ENCODE measurements around the gene RDH12. TPM values are rescaled to one million over a fixed set of nuclear protein-coding genes. Genes with fewer than 3 reads are reported as not detected.

The RDH12 gene
- total RNA-seq, 1 donor from 2014 or later: not detected

DNA sequence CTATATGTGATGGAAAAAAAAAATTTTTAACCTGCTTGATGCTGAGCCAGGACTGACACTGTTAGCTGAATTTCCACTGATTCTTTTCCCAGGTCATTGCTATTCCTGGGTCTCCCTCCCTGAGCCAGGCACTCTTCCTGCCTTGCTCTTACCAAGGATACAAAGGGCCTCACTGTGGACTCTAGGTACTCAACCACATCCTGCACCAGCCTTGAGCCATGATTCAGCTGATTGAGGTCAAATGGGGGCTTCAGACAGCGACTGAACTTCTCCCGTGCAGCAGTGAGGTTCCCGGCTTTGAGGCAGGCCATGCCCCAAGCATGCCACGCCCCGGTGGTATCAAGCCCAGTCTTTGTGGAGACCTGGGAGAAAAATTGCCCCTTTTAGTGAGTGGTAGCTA, 60.4 kb downstream of the RDH12 start:
- Mint-ChIP-seq H3K27ac (ENCODE audit: unreplicated experiment) (no peak overlapping the region), H3K36me3 (ENCODE audit: low read depth) (peaks cover 2% of the 10 kb centered on the region), H3K9me3 (no peaks in the 10 kb centered on the region), H3K4me1 (no peaks in the 10 kb centered on the region), H3K4me3 (no peak overlapping the region), H3K27me3 (ENCODE audit: low read depth) (no peaks in the 10 kb centered on the region)
- TF ChIP-seq, protein P1, sequence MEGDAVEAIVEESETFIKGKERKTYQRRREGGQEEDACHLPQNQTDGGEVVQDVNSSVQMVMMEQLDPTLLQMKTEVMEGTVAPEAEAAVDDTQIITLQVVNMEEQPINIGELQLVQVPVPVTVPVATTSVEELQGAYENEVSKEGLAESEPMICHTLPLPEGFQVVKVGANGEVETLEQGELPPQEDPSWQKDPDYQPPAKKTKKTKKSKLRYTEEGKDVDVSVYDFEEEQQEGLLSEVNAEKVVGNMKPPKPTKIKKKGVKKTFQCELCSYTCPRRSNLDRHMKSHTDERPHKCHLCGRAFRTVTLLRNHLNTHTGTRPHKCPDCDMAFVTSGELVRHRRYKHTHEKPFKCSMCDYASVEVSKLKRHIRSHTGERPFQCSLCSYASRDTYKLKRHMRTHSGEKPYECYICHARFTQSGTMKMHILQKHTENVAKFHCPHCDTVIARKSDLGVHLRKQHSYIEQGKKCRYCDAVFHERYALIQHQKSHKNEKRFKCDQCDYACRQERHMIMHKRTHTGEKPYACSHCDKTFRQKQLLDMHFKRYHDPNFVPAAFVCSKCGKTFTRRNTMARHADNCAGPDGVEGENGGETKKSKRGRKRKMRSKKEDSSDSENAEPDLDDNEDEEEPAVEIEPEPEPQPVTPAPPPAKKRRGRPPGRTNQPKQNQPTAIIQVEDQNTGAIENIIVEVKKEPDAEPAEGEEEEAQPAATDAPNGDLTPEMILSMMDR (conservative IDR thresholded peaks at IDR 0.05): no peak
- DNase-seq (ENCODE audit: low read depth, low spot score): no peak

DNA sequence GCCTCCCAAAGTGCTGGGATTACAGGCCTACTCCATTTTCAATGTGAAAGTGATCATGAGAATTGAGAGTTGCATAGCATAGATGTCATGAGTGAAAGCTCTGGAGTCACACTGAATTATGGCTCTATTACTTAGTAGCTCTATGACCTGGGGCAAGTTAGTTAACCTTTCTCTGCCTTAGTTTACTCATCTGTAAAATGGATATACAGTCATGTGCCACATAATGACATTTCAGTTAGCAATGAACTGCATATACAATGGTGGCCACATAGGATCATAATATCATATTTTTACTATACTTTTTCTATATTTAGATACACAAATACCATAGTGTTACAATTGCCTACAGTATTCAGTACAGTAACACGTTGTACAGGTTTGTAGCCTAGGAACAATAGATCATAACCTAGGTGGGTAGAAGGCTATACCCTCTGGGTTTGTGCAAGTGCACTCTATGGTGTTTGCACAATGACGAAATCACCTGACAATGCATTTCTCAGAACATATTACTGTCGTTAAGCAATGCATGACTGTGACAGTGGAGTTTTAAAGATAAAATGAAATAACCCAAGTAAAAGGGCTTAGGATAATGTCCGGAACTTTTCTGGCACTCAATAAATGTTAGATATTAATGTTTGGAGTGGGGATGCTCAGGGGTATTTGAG, 61.6 kb downstream of the RDH12 start:
- Mint-ChIP-seq H3K9me3 (no peaks in the 10 kb centered on the region), H3K4me1 (no peaks in the 10 kb centered on the region), H3K27me3 (ENCODE audit: low read depth) (no peaks in the 10 kb centered on the region), H3K4me3 (no peak overlapping the region), H3K36me3 (ENCODE audit: low read depth) (no peaks in the 10 kb centered on the region), H3K27ac (ENCODE audit: unreplicated experiment) (no peak overlapping the region)
- DNase-seq (ENCODE audit: low read depth, low spot score): no peak
- TF ChIP-seq, protein P1 (conservative IDR thresholded peaks at IDR 0.05): no peak

DNA sequence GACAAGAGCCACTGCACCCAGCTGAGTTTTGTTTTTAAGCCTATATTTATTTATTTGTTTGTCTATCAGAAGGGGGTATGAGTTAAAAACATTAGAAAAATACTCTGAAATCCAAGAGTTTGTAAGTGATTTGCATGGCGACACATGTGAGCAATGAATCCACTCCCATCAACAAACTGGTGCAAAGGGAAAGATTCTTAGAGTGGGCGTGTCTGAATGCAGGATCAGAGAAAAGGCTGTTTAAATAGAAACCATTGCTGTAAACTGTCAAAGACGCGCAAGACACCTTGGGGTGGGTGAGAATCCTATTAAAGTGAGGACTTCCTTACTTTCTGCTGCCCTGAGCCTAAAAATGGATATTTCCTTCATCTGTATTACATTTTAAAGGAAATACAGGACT, 62.8 kb downstream of the RDH12 start:
- Mint-ChIP-seq H3K4me3 (no peak overlapping the region), H3K27ac (ENCODE audit: unreplicated experiment) (no peak overlapping the region), H3K9me3 (no peaks in the 10 kb centered on the region), H3K4me1 (no peaks in the 10 kb centered on the region), H3K27me3 (ENCODE audit: low read depth) (no peaks in the 10 kb centered on the region), H3K36me3 (ENCODE audit: low read depth) (peaks cover 6% of the 10 kb centered on the region)
- TF ChIP-seq, protein P1 (conservative IDR thresholded peaks at IDR 0.05): no peak
- no peak for DNase-seq (ENCODE audit: low read depth, low spot score)

DNA sequence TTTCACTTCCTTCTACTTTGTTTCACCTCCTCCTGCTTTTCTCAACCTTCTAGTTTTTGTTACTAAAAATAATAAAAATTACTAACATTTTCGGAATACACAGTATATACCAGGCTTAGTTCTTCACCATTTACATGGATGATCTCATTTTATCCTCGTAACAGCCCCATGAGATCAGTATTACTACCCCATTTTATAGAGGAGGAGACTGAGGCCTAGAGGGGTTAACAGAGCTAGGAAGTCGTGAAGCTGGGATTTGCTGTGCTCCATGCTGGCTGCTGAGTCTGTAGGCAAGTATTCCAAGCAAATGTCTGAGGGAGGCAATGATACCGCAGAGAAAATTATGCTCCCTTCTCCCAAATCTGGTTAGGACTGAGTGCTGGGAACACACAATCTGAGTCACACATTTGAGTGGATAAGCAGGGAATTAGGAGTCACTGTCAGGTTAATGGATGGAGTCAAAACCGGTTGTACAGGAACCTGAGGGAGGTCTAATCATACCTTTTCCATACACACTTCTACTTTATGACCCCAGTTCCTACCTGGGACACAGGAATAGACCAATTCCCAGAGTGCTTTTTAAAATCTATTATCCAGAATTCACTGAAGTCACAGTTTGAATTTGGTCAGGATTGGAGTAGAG, 63.6 kb downstream of the RDH12 start:
- TF ChIP-seq, protein P1 (conservative IDR thresholded peaks at IDR 0.05): no peak
- H3K9me3 Mint-ChIP-seq: no peaks in the 10 kb centered on the region
- no peaks in the 10 kb centered on the region for H3K27me3 Mint-ChIP-seq (ENCODE audit: low read depth)
- H3K4me1 Mint-ChIP-seq: no peaks in the 10 kb centered on the region
- peaks cover 8% of the 10 kb centered on the region for H3K36me3 Mint-ChIP-seq (ENCODE audit: low read depth)
- H3K4me3 Mint-ChIP-seq: no peak overlapping the region
- no peak for DNase-seq (ENCODE audit: low read depth, low spot score)
- H3K27ac Mint-ChIP-seq (ENCODE audit: unreplicated experiment): no peak overlapping the region

DNA sequence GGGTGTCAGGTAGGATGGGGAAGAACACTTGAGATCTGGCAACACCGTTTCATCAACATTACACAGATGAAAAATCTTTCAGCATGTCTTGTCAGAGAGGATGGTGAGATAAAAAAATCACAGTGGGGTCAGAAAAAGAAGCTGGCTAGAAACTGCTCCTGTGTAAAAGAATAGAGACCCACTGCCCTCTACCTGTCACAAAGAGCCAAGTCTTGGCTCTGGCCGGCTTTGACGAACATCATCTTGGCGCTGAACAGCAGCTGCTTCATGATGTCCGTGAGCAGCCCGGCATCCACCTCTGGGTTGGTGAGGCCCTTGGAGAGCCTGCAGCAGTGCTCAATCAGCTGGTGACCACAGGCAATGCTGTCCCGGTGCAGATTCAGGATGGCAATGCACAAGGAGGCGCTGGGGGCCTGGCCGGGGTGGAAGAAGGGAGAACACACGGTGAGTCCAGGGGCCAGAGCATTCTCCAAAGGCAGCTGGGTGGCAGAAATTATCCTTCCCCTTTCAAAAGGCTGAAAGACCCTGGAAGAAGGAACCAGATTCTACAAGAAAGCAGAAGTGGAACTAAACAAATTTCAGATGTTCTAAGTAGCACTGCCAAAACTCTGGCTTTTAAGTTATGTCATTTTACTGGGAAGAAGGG, 64.5 kb downstream of the RDH12 start:
- H3K9me3 Mint-ChIP-seq: no peaks in the 10 kb centered on the region
- no peak overlapping the region for H3K4me3 Mint-ChIP-seq
- H3K36me3 Mint-ChIP-seq (ENCODE audit: low read depth): peaks cover 11% of the 10 kb centered on the region
- DNase-seq (ENCODE audit: low read depth, low spot score): no peak
- TF ChIP-seq, protein P1 (conservative IDR thresholded peaks at IDR 0.05): no peak
- no peaks in the 10 kb centered on the region for H3K4me1 Mint-ChIP-seq
- no peaks in the 10 kb centered on the region for H3K27me3 Mint-ChIP-seq (ENCODE audit: low read depth)
- peak overlapping the region; percentile 37 for H3K27ac Mint-ChIP-seq (ENCODE audit: unreplicated experiment)
